Neuronal stem cell (in vitro differentiated cells): ENCODE results near the gene HDAC7.
"Not testable (repeated sequence)": the region's sequence is repeated elsewhere in the genome, so short reads cannot be mapped to it uniquely, and the experiment has no call there.

ENCODE experiments used
- DNase-seq: peaks from one replicate; pipeline ENCODE4 v3.0.0-alpha.2; 2013; ENCODE audit warnings: low spot score
- H2AFZ ChIP-seq: one replicate; pipeline ENCODE4 v1.6.1; 2013; ENCODE audit warnings: mild to moderate bottlenecking, low read length, inconsistent platforms
- H2AK5ac ChIP-seq: 2 replicates; pipeline ENCODE4 v1.6.1; 2013; ENCODE audit warnings: low read depth, mild to moderate bottlenecking, inconsistent platforms, low read length, moderate library complexity, mixed read lengths
- H2BK120ac ChIP-seq: 2 replicates; pipeline ENCODE4 v1.6.1; 2013; ENCODE audit warnings: low read depth, mild to moderate bottlenecking, inconsistent platforms, low read length, moderate library complexity, mixed read lengths
- H2BK12ac ChIP-seq: one replicate; pipeline ENCODE4 v1.6.1; 2013; ENCODE audit warnings: low read length, inconsistent platforms
- H2BK15ac ChIP-seq: 2 replicates; pipeline ENCODE4 v1.6.1; 2013; ENCODE audit warnings: mild to moderate bottlenecking, low read length, inconsistent platforms, mixed read lengths
- H2BK5ac ChIP-seq: one replicate; pipeline ENCODE4 v1.6.1; 2013; ENCODE audit warnings: inconsistent platforms, mild to moderate bottlenecking, low read length, moderate library complexity
- H3K14ac ChIP-seq: one replicate; pipeline ENCODE4 v1.6.1; 2013; ENCODE audit warnings: low read length, inconsistent platforms
- H3K18ac ChIP-seq: 2 replicates; pipeline ENCODE4 v1.6.1; 2013; ENCODE audit warnings: low read length, inconsistent platforms
- H3K23ac ChIP-seq: 2 replicates; pipeline ENCODE4 v1.6.1; 2013; ENCODE audit warnings: low read depth, mild to moderate bottlenecking, mixed read lengths, low read length, inconsistent platforms; ENCODE audit not compliant: poor library complexity
- H3K27ac ChIP-seq: replicated peaks from 3 replicates; pipeline ENCODE4 v1.5.1; 2013; ENCODE audit warnings: low read length, inconsistent platforms
- H3K27me3 ChIP-seq, 3 experiments: 2 replicates each; pipeline ENCODE4 v1.6.1; 2013; ENCODE audit warnings: low read length in 3 of 3, mild to moderate bottlenecking in 2 of 3, inconsistent platforms in 1 of 3, low read depth in 1 of 3, mixed read lengths in 1 of 3, moderate library complexity in 1 of 3; ENCODE audit not compliant: control insufficient read depth in 3 of 3, insufficient read depth in 3 of 3
- H3K36me3 ChIP-seq, 2 donors: replicated peaks in 1 of 2; 2 replicates each; pipeline ENCODE4 v1.6.1; 2013; ENCODE audit warnings: low read length in 2 of 2; ENCODE audit not compliant: control insufficient read depth in 2 of 2, insufficient read depth in 2 of 2
- H3K4ac ChIP-seq: 2 replicates; pipeline ENCODE4 v1.6.1; 2013; ENCODE audit warnings: inconsistent platforms, mild to moderate bottlenecking, low read length, moderate library complexity
- H3K4me1 ChIP-seq, 2 donors: 1 replicate in 1 of 2; 2 replicates in 1 of 2; pipeline ENCODE4 v1.6.1; 2013; ENCODE audit warnings: low read length in 2 of 2, low read depth in 1 of 2; ENCODE audit not compliant: control insufficient read depth in 2 of 2, insufficient read depth in 1 of 2
- H3K4me2 ChIP-seq: one replicate; pipeline ENCODE4 v1.6.1; 2013; ENCODE audit warnings: mild to moderate bottlenecking, low read length, inconsistent platforms; ENCODE audit not compliant: insufficient read depth, poor library complexity, severe bottlenecking
- H3K4me3 ChIP-seq, 2 donors: 2 replicates each; pipeline ENCODE4 v1.5.1; 2013; ENCODE audit warnings: low read length in 2 of 2, mild to moderate bottlenecking in 2 of 2, inconsistent platforms in 1 of 2, moderate library complexity in 1 of 2
- H3K79me1 ChIP-seq: one replicate; pipeline ENCODE4 v1.6.1; 2013; ENCODE audit warnings: low read depth, mild to moderate bottlenecking, inconsistent platforms, low read length, moderate library complexity
- H3K9ac ChIP-seq: one replicate; pipeline ENCODE4 v1.6.1; 2013; ENCODE audit warnings: mild to moderate bottlenecking, low read depth, low read length, inconsistent platforms; ENCODE audit not compliant: poor library complexity
- H3K9me3 ChIP-seq, 2 donors: replicated peaks in 1 of 2; 2 replicates each; pipeline versions ENCODE3 to v1.6.1; 2013; ENCODE audit warnings: low read length in 2 of 2, mild to moderate bottlenecking in 2 of 2, inconsistent platforms in 1 of 2, low read depth in 1 of 2, mixed read lengths in 1 of 2, moderate library complexity in 1 of 2; ENCODE audit not compliant: control insufficient read depth in 2 of 2, insufficient read depth in 1 of 2
- H4K8ac ChIP-seq: one replicate; pipeline ENCODE4 v1.6.1; 2013; ENCODE audit warnings: low read depth, mild to moderate bottlenecking, inconsistent platforms, low read length, moderate library complexity
- H4K91ac ChIP-seq: one replicate; pipeline ENCODE4 v1.6.1; 2013; ENCODE audit warnings: low read length, low read depth, mild to moderate bottlenecking, inconsistent platforms; ENCODE audit not compliant: poor library complexity
- WGBS, 2 donors: extraction: QIAGEN DNeasy Blood & Tissue Kit; methylation state at CpG; one replicate each; pipeline ENCODE4 v1.1.7; 2013; ENCODE audit warnings: missing lambda C conversion rate in 2 of 2, mixed read lengths in 1 of 2; ENCODE audit not compliant: insufficient read length in 2 of 2, insufficient replicate concordance in 1 of 2; ENCODE audit errors: extremely low coverage in 2 of 2; 5-methylcytosine and 5-hydroxymethylcytosine counted together

Gene HDAC7

GRCh38 chr12:47843226-47843980, 23.7 kb upstream of the HDAC7 start:
- no CpG with 5 or more reads among the region's 25 CpGs for WGBS, 2 donors
- DNase-seq: no peak
- Histone ChIP-seq H3K18ac (peak overlapping the region; percentile 40), H3K4ac (no peak overlapping the region), H2BK120ac (peak overlapping the region; percentile 25), H3K23ac (no peak overlapping the region), H2BK12ac (no peak overlapping the region), H3K4me2 (no peak overlapping the region), H2BK5ac (no peak overlapping the region), H2BK15ac (no peak overlapping the region), H3K36me3 (no peaks in the 10 kb centered on the region), H3K4me3 (no peak overlapping the region), H4K91ac (no peak overlapping the region), H4K8ac (no peak overlapping the region), H3K14ac (no peak overlapping the region), H3K27me3 (peaks cover 0 to 25% (median 2%) of the 10 kb centered on the region in 3 experiments), H3K79me1 (no peaks in the 10 kb centered on the region), H2AFZ (no peak overlapping the region), H2AK5ac (peak overlapping the region; percentile 56), H3K9ac (no peak overlapping the region), H3K4me1 (peaks cover under 1 to 5% of the 10 kb centered on the region in 2 donors), H3K27ac (no peak overlapping the region), H3K9me3 (no peaks in the 10 kb centered on the region)

DNA sequence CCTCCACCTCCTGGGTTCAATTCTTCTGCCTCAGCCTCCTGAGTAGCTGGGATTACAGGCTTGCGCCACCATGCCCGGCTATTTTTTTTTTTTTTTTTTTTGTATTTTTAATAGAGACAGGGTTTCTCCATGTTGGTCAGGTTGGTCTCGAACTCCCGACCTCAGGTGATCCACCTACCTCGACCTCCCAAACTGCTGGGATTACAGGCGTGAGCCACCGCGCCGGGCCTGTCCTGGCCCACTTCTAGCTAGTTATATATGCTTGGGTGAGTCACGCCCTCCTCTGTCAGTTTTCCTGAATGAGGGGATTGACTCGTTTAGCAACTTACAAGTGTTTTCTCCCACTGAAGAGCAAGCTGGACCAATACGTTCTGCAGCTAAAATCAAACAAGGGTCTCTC, 22.8 kb upstream of the HDAC7 start:
- H3K27ac ChIP-seq, H3K4ac ChIP-seq, H3K4me1 ChIP-seq, H3K9ac ChIP-seq, H2AK5ac ChIP-seq, H3K4me3 ChIP-seq, DNase-seq, H3K18ac ChIP-seq, H2BK120ac ChIP-seq, H3K14ac ChIP-seq, H2AFZ ChIP-seq, H2BK5ac ChIP-seq, H3K23ac ChIP-seq, H3K79me1 ChIP-seq, H4K91ac ChIP-seq, H3K36me3 ChIP-seq, H2BK15ac ChIP-seq, H3K4me2 ChIP-seq, H4K8ac ChIP-seq, H2BK12ac ChIP-seq, H3K9me3 ChIP-seq: not testable (repeated sequence)
- H3K27me3 ChIP-seq: peaks cover 0 to 25% (median 2%) of the 10 kb centered on the region in 3 experiments
- no CpG with 5 or more reads among the region's 12 CpGs for WGBS, 2 donors

DNA sequence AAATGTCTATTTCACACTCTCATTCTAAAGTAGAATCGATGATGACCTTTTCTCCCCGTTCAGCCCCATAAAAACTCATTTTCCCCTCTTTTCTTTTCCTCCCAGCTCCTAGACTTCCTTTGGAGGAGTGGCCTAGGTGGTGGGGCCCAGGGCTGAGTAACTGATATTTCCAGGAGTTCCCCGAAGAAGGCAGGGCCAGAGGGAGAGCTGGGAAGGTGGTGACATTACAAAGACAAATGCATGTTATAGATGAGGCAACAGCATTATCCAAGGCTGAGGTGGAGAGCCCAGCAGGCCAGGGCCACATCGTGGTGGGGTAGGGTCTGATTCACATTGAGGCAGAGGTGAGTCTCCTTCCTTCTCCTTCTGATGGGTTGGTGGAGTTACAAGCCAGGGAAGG, 22.2 kb upstream of the HDAC7 start:
- no peaks in the 10 kb centered on the region for H3K36me3 ChIP-seq
- no peak overlapping the region for H2BK120ac ChIP-seq
- H3K23ac ChIP-seq: no peak overlapping the region
- no peak overlapping the region for H3K4me3 ChIP-seq
- no peak overlapping the region for H3K4me2 ChIP-seq
- peak overlapping the region; percentile 26 for H3K9ac ChIP-seq
- peak overlapping the region; percentile 11 for H3K14ac ChIP-seq
- DNase-seq: no peak
- H3K4me1 ChIP-seq: peaks cover 5 to 9% of the 10 kb centered on the region in 2 donors
- H2BK12ac ChIP-seq: no peak overlapping the region
- no peak overlapping the region for H4K91ac ChIP-seq
- no peaks in the 10 kb centered on the region for H3K79me1 ChIP-seq
- H2AFZ ChIP-seq: no peak overlapping the region
- no peaks in the 10 kb centered on the region for H3K9me3 ChIP-seq
- no peak overlapping the region for H3K4ac ChIP-seq
- H3K18ac ChIP-seq: peak overlapping the region; percentile 71
- no peak overlapping the region for H2BK15ac ChIP-seq
- H4K8ac ChIP-seq: no peak overlapping the region
- no peak overlapping the region for H2BK5ac ChIP-seq
- no CpG with 5 or more reads among the region's 4 CpGs for WGBS, 2 donors
- no peak overlapping the region for H2AK5ac ChIP-seq
- peaks cover 0 to 23% (median 2%) of the 10 kb centered on the region in 3 experiments for H3K27me3 ChIP-seq
- no peak overlapping the region for H3K27ac ChIP-seq

- Histone ChIP-seq H3K4ac (no peak overlapping the region), H2AK5ac (no peak overlapping the region), H2BK5ac (no peak overlapping the region), H3K14ac (no peak overlapping the region), H3K4me1 (peaks cover 5 to 12% of the 10 kb centered on the region in 2 donors), H2BK120ac (no peak overlapping the region), H2BK12ac (no peak overlapping the region), H3K9ac (no peak overlapping the region), H3K27me3 (peaks cover 0 to 19% (median 2%) of the 10 kb centered on the region in 3 experiments), H3K4me2 (no peak overlapping the region), H3K79me1 (no peaks in the 10 kb centered on the region), H3K18ac (no peak overlapping the region), H2AFZ (no peak overlapping the region), H4K91ac (no peak overlapping the region), H3K36me3 (no peaks in the 10 kb centered on the region), H3K9me3 (no peaks in the 10 kb centered on the region), H4K8ac (no peak overlapping the region), H3K23ac (no peak overlapping the region), H3K27ac (no peak overlapping the region), H3K4me3 (no peak overlapping the region), H2BK15ac (no peak overlapping the region)
- DNase-seq: no peak
- no CpG with 5 or more reads among the region's 2 CpGs for WGBS, 2 donors
Measured at GRCh38 chr12:47841501-47841900, 21.8 kb upstream of the HDAC7 start.
